H9 (cell line): ENCODE measurements around the gene MAP2K7. TPM values are rescaled to one million over a fixed set of nuclear protein-coding genes. Genes with fewer than 3 reads are reported as not detected.

ENCODE experiments used
- DNase-seq: peaks from one replicate; pipeline ENCODE4 v3.0.0-alpha.2; 2017
- H2AFZ ChIP-seq: one replicate; pipeline ENCODE4 v1.6.1; 2013; ENCODE audit warnings: mild to moderate bottlenecking, low read length, control low read depth, moderate library complexity
- H2AK5ac ChIP-seq: 2 replicates; pipeline ENCODE4 v1.6.1; 2013; ENCODE audit warnings: low read length, control low read depth, mixed read lengths; ENCODE audit not compliant: insufficient read length
- H2BK120ac ChIP-seq: one replicate; pipeline ENCODE4 v1.6.1; 2013; ENCODE audit warnings: low read depth, mild to moderate bottlenecking, low read length, control low read depth, inconsistent platforms; ENCODE audit not compliant: poor library complexity, severe bottlenecking
- H2BK12ac ChIP-seq: 2 replicates; pipeline ENCODE4 v1.6.1; 2013; ENCODE audit warnings: low read length, control low read depth, mixed read lengths, low read depth; ENCODE audit not compliant: insufficient read length
- H2BK15ac ChIP-seq: 2 replicates; pipeline ENCODE4 v1.6.1; 2013; ENCODE audit warnings: low read depth, low read length, control low read depth
- H2BK20ac ChIP-seq: one replicate; pipeline ENCODE4 v1.6.1; 2013; ENCODE audit warnings: low read depth, mild to moderate bottlenecking, low read length, control low read depth, inconsistent platforms; ENCODE audit not compliant: poor library complexity, severe bottlenecking
- H2BK5ac ChIP-seq: 2 replicates; pipeline ENCODE4 v1.6.1; 2013; ENCODE audit warnings: low read length, control low read depth, mixed read lengths; ENCODE audit not compliant: insufficient read length
- H3K14ac ChIP-seq: 2 replicates; pipeline ENCODE4 v1.6.1; 2013; ENCODE audit warnings: low read length, control low read depth; ENCODE audit not compliant: insufficient read depth
- H3K18ac ChIP-seq: 2 replicates; pipeline ENCODE4 v1.6.1; 2013; ENCODE audit warnings: low read depth, mild to moderate bottlenecking, mixed read lengths, low read length, control low read depth; ENCODE audit not compliant: insufficient read length
- H3K23ac ChIP-seq: 2 replicates; pipeline ENCODE4 v1.6.1; 2013; ENCODE audit warnings: low read length, control low read depth, mixed read lengths, low read depth; ENCODE audit not compliant: insufficient read length
- H3K23me2 ChIP-seq: 2 replicates; pipeline ENCODE4 v1.6.1; 2013; ENCODE audit warnings: low read depth, mild to moderate bottlenecking, mixed read lengths, low read length, control low read depth; ENCODE audit not compliant: insufficient read length, poor library complexity, severe bottlenecking
- H3K27ac ChIP-seq: 2 replicates; pipeline ENCODE4 v1.5.1; 2013; ENCODE audit warnings: low read length, control low read depth, mixed read lengths, low read depth; ENCODE audit not compliant: insufficient read length
- H3K27me3 ChIP-seq: 2 replicates; pipeline ENCODE4 v1.6.1; 2013; ENCODE audit warnings: low read length, control low read depth, inconsistent platforms; ENCODE audit not compliant: insufficient read depth
- H3K4ac ChIP-seq: 2 replicates; pipeline ENCODE4 v1.6.1; 2013; ENCODE audit warnings: low read depth, mild to moderate bottlenecking, control low read depth, inconsistent platforms, low read length, moderate library complexity
- H3K4me1 ChIP-seq: 2 replicates; pipeline ENCODE4 v1.6.1; 2013; ENCODE audit warnings: low read length, control low read depth, inconsistent platforms; ENCODE audit not compliant: insufficient read depth
- H3K4me2 ChIP-seq: 2 replicates; pipeline ENCODE4 v1.6.1; 2013; ENCODE audit warnings: low read length, control low read depth, mixed read lengths; ENCODE audit not compliant: insufficient read length, insufficient read depth
- H3K56ac ChIP-seq: 2 replicates; pipeline ENCODE4 v1.6.1; 2013; ENCODE audit warnings: low read depth, mild to moderate bottlenecking, mixed read lengths, low read length, control low read depth; ENCODE audit not compliant: insufficient read length
- H3K79me1 ChIP-seq: 2 replicates; pipeline ENCODE4 v1.6.1; 2013; ENCODE audit warnings: low read depth, mild to moderate bottlenecking, moderate library complexity, low read length, control low read depth, inconsistent platforms; ENCODE audit not compliant: insufficient read depth, poor library complexity, severe bottlenecking
- H3K79me2 ChIP-seq: 2 replicates; pipeline ENCODE4 v1.6.1; 2013; ENCODE audit warnings: low read length, control low read depth, inconsistent platforms; ENCODE audit not compliant: insufficient read depth
- H3K9ac ChIP-seq: 2 replicates; pipeline ENCODE4 v1.6.1; 2013; ENCODE audit warnings: low read length, control low read depth, mixed read lengths; ENCODE audit not compliant: insufficient read length; ENCODE audit errors: extremely low read depth
- H3K9me3 ChIP-seq: one replicate; pipeline ENCODE4 v1.6.1; 2013; ENCODE audit warnings: low read depth, low read length, inconsistent platforms; ENCODE audit not compliant: control insufficient read depth
- H3T11ph ChIP-seq: one replicate; pipeline ENCODE4 v1.6.1; 2013; ENCODE audit warnings: mild to moderate bottlenecking, low read length, control low read depth, inconsistent platforms
- H4K20me1 ChIP-seq: one replicate; pipeline ENCODE4 v1.6.1; 2013; ENCODE audit not compliant: control insufficient read depth, insufficient read length, insufficient read depth
- H4K5ac ChIP-seq: 2 replicates; pipeline ENCODE4 v1.6.1; 2013; ENCODE audit warnings: low read depth, mild to moderate bottlenecking, mixed read lengths, low read length, control low read depth; ENCODE audit not compliant: insufficient read length
- H4K8ac ChIP-seq: replicated peaks from 2 replicates; pipeline ENCODE4 v1.6.1; 2013; ENCODE audit warnings: low read length, control low read depth, mixed read lengths, low read depth; ENCODE audit not compliant: insufficient read length
- H4K91ac ChIP-seq: 2 replicates; pipeline ENCODE4 v1.6.1; 2013; ENCODE audit warnings: low read depth, mild to moderate bottlenecking, moderate library complexity, mixed read lengths, low read length, control low read depth; ENCODE audit not compliant: insufficient read length
- H3K27ac Mint-ChIP-seq, 3 experiments: 2 replicates in 2 of 3; 3 replicates in 1 of 3; pipeline ENCODE4 v1.8.0; 2020 to 2021; ENCODE audit warnings: mixed read lengths in 3 of 3, mild to moderate bottlenecking in 1 of 3, moderate library complexity in 1 of 3
- H3K27me3 Mint-ChIP-seq: 2 replicates; pipeline ENCODE4 v1.8.0; 2021; ENCODE audit warnings: low read depth, mild to moderate bottlenecking, moderate library complexity, mixed read lengths
- H3K36me3 Mint-ChIP-seq, 3 experiments: 2 replicates in 2 of 3; 3 replicates in 1 of 3; pipeline ENCODE4 v1.8.0; 2020 to 2021; ENCODE audit warnings: low read depth in 3 of 3, mixed read lengths in 3 of 3; ENCODE audit not compliant: insufficient read depth in 1 of 3
- H3K4me1 Mint-ChIP-seq, 2 experiments: 2 replicates each; pipeline ENCODE4 v1.8.0; 2020; ENCODE audit warnings: mixed read lengths in 2 of 2
- H3K4me3 Mint-ChIP-seq, 2 experiments: 2 replicates in 1 of 2; 3 replicates in 1 of 2; pipeline ENCODE4 v1.8.0; 2020 to 2021; ENCODE audit warnings: mild to moderate bottlenecking in 2 of 2, mixed read lengths in 2 of 2, moderate library complexity in 1 of 2
- H3K9me3 Mint-ChIP-seq, 2 experiments: 2 replicates in 1 of 2; 3 replicates in 1 of 2; pipeline ENCODE4 v1.8.0; 2020; ENCODE audit warnings: mild to moderate bottlenecking in 2 of 2, mixed read lengths in 2 of 2, moderate library complexity in 1 of 2
- CTCF ChIP-seq: fragments of 200-600 bp; sonication (generic); conservative IDR thresholded peaks from 3 replicates; pipeline ENCODE4 v1.8.0; 2021; ENCODE audit warnings: antibody characterized with exemption, mild to moderate bottlenecking
- WGBS: extraction: QIAGEN DNeasy Blood & Tissue Kit; methylation state at CpG from one replicate; pipeline ENCODE4 v1.1.7; 2013; ENCODE audit warnings: missing lambda C conversion rate, low lambda C conversion rate, mixed read lengths; ENCODE audit not compliant: insufficient read length; ENCODE audit errors: extremely low coverage; 5-methylcytosine and 5-hydroxymethylcytosine counted together
- total RNA-seq: library from RNA; stranded (reverse); gene quantifications from 2 replicates; pipeline ENCODE4 v1.2.1, GENCODE V29; 2021

MAP2K7 gene
- total RNA-seq, 1 experiment from 2014 or later: 48.1 TPM

DNA sequence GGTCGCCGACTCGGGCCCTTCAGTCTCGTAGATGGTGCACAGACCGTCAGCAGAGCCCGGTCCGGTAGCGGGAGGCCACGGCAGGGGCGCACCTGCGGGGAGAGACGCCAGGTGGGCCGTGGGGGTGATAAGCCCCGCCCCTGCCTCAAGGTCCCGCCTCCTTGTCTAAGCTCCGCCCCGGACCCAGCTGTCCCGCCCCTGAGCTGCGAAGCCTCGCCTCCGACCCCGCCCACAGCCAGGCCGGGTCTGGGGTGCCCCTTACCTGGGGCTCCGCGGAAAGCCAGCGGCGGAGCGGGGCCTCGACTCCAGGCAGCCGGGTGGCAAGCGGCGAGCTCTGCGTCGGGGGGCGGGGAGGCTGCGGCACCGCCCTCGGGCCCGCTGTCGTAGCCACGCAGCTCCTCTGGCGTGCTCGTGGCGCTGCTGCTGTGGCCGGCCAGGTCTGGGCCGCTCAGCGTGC, 34.2 kb upstream of the MAP2K7 start:
- Histone ChIP-seq H2BK120ac (no peak overlapping the region), H4K20me1 (peaks cover 4% of the 10 kb centered on the region), H2BK15ac (no peak overlapping the region), H2BK12ac (no peak overlapping the region), H3K4me1 (no peaks in the 10 kb centered on the region; the same call in 1 of the 2 replicates), H3K23me2 (peaks cover 22% of the 10 kb centered on the region), H3K79me1 (no peaks in the 10 kb centered on the region), H3K79me2 (no peaks in the 10 kb centered on the region), H2AK5ac (no peak overlapping the region), H3K27ac (no peak overlapping the region), H3K9me3 (no peaks in the 10 kb centered on the region), H2AFZ (no peak overlapping the region), H3K4ac (no peak overlapping the region), H3K14ac (no peak overlapping the region), H4K5ac (no peak overlapping the region), H4K91ac (no peak overlapping the region), H4K8ac (no peak overlapping the region), H3T11ph (no peak overlapping the region), H2BK5ac (no peak overlapping the region), H3K9ac (no peak overlapping the region), H3K18ac (no peak overlapping the region), H3K56ac (no peak overlapping the region), H3K23ac (no peak overlapping the region), H2BK20ac (no peak overlapping the region), H3K27me3 (peaks cover 1% of the 10 kb centered on the region; the same call in 1 of the 2 replicates), H3K4me2 (peak overlapping the region; percentile 40)
- DNase-seq: peak; percentile 81
- Mint-ChIP-seq H3K4me1 (peaks cover 18 to 46% of the 10 kb centered on the region in 2 experiments), H3K4me3 (peak overlapping the region in 1 of 2 experiments; percentile 73; a peak in 2 of 5 replicates), H3K36me3 (peaks cover 0 to 6% (median 5%) of the 10 kb centered on the region in 3 experiments; a peak in 4 of 7 replicates), H3K27ac (no peak overlapping the region), H3K9me3 (no peaks in the 10 kb centered on the region), H3K27me3 (peaks cover 39% of the 10 kb centered on the region)
- peak; percentile 42; the same call in 2 of the 3 replicates for TF ChIP-seq CTCF
- no CpG with 5 or more reads among the region's 47 CpGs for WGBS
